Adrenal gland (tissue), 5 donors: ENCODE data around the gene SMYD2.

Experiments used
- POLR2A ChIP-seq, 2 donors: fragments of 450-650 bp; IDR thresholded peaks; one replicate each; pipeline ENCODE4 v1.6.1; 2017; ENCODE audit warnings: antibody characterized with exemption in 2 of 2, mild to moderate bottlenecking in 2 of 2, moderate library complexity in 1 of 2
- TF ChIP-seq, protein P1 (sequence below), 6 experiments: fragments of 450-650 bp in 4 of 6; fragments of 200-600 bp in 2 of 6; sonication (generic) in 1 of 6; IDR thresholded peaks; 1 replicate in 5 of 6; 2 replicates in 1 of 6; pipeline versions ENCODE4 v1.5.1 to v1.8.0; 2016 to 2021; ENCODE audit warnings: antibody characterized with exemption in 6 of 6, mild to moderate bottlenecking in 2 of 6, moderate library complexity in 1 of 6
- donor health status: DM: no; HTN: no; CAD: no.

DNA sequence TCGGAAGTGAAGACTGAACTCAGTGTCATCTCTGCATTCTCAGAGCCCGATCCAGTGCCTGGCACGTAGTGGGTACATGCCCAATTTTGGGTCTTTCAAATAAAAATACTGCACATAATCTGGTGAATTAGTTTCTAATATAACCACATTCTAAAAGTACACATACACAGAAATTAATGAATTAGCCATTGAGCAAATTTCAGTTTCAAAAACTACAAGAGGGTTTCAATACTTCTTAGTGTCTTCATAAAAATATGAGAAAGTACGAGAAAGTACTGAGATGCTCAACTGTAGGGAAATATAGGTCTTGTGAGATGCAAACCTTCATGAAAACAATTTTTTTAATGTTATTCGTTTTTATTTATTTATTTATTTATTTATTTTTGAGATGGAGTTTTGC, 86.9 kb downstream of the SMYD2 start:
- TF ChIP-seq, protein P1, sequence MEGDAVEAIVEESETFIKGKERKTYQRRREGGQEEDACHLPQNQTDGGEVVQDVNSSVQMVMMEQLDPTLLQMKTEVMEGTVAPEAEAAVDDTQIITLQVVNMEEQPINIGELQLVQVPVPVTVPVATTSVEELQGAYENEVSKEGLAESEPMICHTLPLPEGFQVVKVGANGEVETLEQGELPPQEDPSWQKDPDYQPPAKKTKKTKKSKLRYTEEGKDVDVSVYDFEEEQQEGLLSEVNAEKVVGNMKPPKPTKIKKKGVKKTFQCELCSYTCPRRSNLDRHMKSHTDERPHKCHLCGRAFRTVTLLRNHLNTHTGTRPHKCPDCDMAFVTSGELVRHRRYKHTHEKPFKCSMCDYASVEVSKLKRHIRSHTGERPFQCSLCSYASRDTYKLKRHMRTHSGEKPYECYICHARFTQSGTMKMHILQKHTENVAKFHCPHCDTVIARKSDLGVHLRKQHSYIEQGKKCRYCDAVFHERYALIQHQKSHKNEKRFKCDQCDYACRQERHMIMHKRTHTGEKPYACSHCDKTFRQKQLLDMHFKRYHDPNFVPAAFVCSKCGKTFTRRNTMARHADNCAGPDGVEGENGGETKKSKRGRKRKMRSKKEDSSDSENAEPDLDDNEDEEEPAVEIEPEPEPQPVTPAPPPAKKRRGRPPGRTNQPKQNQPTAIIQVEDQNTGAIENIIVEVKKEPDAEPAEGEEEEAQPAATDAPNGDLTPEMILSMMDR (IDR thresholded peaks at IDR 0.05) = no peak
- no peak for TF ChIP-seq POLR2A (IDR thresholded peaks at IDR 0.05)
